ENCODE data around the gene EBNA1BP2. TPM values are rescaled to one million over a fixed set of nuclear protein-coding genes. Genes with fewer than 3 reads are reported as not detected.

Gene EBNA1BP2
- total RNA-seq, 1 donor from 2014 or later, result 119 TPM

DNA sequence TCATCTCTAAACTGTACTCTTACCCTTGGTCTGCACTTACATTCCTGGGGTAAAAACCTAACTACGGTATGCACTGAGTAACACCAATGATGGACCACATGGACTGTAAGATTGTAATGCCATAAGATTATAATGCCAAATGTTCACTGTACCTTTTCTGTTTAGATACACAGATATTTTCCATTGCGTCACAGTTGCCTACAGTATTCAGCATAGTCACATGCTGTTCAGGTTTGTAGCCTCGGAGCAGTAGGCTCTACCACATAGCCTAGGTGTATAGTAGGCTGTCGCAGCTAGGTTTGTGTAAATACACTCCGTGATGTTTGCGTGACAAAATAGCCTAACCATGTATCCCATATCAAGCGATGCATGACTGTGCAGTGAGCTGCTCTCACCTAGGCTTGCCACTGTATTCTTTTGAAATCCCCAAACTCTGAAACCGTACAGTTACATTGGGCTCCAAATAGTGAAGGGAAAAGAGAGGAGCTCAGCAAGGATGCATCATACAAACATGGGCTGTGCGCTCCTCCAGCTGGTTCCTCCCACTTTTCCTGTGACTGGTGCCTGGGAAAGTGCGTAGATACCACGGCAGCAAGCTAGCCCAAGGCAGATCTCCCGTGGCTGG is 35.3 kb upstream of the EBNA1BP2 start:
- no peak for TF ChIP-seq CTCF (IDR thresholded peaks at IDR 0.05; ENCODE audit: insufficient read depth, low read length, poor library complexity, severe bottlenecking)
- Histone ChIP-seq H3K36me3 (ENCODE audit: control insufficient read depth, insufficient read depth, low read length) (no peaks in the 10 kb centered on the region), H3K4me3 (ENCODE audit: low read depth, low read length) (no peak overlapping the region), H3K27me3 (ENCODE audit: control insufficient read depth, insufficient read depth, low read length) (no peaks in the 10 kb centered on the region)
- DNase-seq (ENCODE audit: low read depth), result no peak

DNA sequence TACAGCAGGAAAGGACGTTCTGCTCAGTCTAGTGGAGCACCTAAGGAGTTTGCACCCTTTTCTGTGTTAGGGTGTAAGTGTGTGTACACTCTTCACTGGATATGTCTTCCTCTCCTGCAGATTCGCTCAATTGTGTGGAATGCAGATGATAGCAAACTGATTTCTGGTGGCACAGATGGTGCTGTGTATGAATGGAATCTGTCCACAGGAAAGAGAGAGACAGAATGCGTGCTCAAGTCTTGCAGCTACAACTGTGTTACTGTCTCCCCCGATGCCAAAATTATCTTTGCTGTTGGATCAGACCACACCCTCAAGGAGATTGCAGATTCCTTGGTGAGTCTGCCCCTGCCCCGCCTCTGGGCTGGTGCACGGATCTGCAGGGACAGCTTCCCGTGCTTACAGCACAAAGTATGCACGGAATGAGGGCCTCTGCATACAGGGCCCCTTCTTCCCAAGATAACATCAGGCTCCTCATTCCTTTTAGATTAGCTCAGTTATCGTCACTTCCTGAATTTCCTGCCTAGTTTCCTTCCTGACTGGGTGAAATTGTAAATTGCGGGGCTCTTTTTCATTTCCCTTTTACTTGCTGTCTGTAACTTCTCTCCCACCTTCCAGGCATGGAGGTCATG is 34.6 kb upstream of the EBNA1BP2 start:
- TF ChIP-seq CTCF (IDR thresholded peaks at IDR 0.05; ENCODE audit: insufficient read depth, low read length, poor library complexity, severe bottlenecking), result no peak
- peak; percentile 90 for DNase-seq (ENCODE audit: low read depth)
- no peak overlapping the region for H3K4me3 ChIP-seq (ENCODE audit: low read depth, low read length)

DNA sequence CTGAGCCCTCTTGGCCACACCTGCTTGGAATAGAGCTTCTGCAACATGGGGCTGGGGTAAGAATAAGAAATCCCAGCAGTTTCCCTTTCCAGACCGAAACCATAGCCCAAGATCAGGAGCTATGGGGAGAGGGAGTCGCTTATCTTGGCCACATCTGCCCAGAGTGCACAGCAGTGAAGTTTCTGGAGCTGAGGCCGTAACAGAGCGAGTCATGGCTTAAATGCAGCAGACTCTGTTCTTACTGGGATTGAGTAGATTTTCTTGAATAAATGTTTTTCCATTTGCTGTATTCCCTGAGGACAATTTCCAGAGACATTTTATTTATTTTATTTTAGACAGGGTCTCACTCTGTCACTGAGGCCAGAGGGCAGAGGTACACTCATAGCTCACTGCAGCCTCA is 33.6 kb upstream of the EBNA1BP2 start:
- Histone ChIP-seq H3K27me3 (ENCODE audit: control insufficient read depth, insufficient read depth, low read length) (no peaks in the 10 kb centered on the region), H3K36me3 (ENCODE audit: control insufficient read depth, insufficient read depth, low read length) (no peaks in the 10 kb centered on the region), H3K4me3 (ENCODE audit: low read depth, low read length) (no peak overlapping the region)
- no peak for TF ChIP-seq CTCF (IDR thresholded peaks at IDR 0.05; ENCODE audit: insufficient read depth, low read length, poor library complexity, severe bottlenecking)
- no peak for DNase-seq (ENCODE audit: low read depth)

More for the DNA sequence above, 34.6 kb upstream of the EBNA1BP2 start:
- Histone ChIP-seq H3K27me3 (ENCODE audit: control insufficient read depth, insufficient read depth, low read length) (no peaks in the 10 kb centered on the region), H3K36me3 (ENCODE audit: control insufficient read depth, insufficient read depth, low read length) (no peaks in the 10 kb centered on the region)

GRCh38 chr1:43204394-43204793 is 32.3 kb upstream of the EBNA1BP2 start:
- no peak for DNase-seq (ENCODE audit: low read depth)
- no peak for TF ChIP-seq CTCF (IDR thresholded peaks at IDR 0.05; ENCODE audit: insufficient read depth, low read length, poor library complexity, severe bottlenecking)
- no peaks in the 10 kb centered on the region for H3K36me3 ChIP-seq (ENCODE audit: control insufficient read depth, insufficient read depth, low read length)
- no peak overlapping the region for H3K4me3 ChIP-seq (ENCODE audit: low read depth, low read length)
- no peaks in the 10 kb centered on the region for H3K27me3 ChIP-seq (ENCODE audit: control insufficient read depth, insufficient read depth, low read length)

GRCh38 chr1:43203859-43204258 is 31.8 kb upstream of the EBNA1BP2 start:
- no peaks in the 10 kb centered on the region for H3K27me3 ChIP-seq (ENCODE audit: control insufficient read depth, insufficient read depth, low read length)
- H3K36me3 ChIP-seq (ENCODE audit: control insufficient read depth, insufficient read depth, low read length), result no peaks in the 10 kb centered on the region
- no peak for TF ChIP-seq CTCF (IDR thresholded peaks at IDR 0.05; ENCODE audit: insufficient read depth, low read length, poor library complexity, severe bottlenecking)
- DNase-seq (ENCODE audit: low read depth), result no peak
- no peak overlapping the region for H3K4me3 ChIP-seq (ENCODE audit: low read depth, low read length)
